ENCODE data around the gene SNRNP48. TPM values are rescaled to one million over a fixed set of nuclear protein-coding genes. Genes with fewer than 3 reads are reported as not detected.

The SNRNP48 gene
- total and polyA plus RNA-seq, 2 of the 8 experiments (the other 6 are each of a cell fraction or from before 2014, with no cell fraction given): 7.7 to 21.0 TPM

DNA sequence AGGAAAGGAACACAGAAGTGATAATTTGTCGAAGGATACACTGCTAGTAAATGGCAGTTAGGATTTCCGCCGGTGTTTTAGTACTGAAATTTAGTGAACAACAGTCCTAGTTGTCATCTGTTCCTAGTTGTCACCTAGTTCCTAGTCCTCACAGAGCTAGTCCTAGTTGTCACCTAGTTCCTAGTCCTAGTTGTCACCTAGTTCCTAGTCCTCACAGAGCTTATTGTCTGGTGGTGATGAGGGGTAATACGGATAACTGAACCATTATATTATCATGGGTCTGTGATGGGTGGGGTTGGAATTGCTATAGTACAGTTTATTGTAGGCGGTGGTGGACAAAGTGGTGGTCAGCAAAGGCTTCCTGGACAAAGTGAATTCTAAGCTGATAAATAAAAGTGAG lies 1.8 kb downstream of the SNRNP48 start:
- H4K91ac ChIP-seq (replicated peaks; ENCODE audit: insufficient read length, low read length): no peak overlapping the region
- POLR2A ChIA-PET (ENCODE audit: partially characterized antibody): interaction anchor here (0.8 to 1.3 kb wide), 3 partner anchors 9 to 207 kb away, joined by 3 to 4 read pairs (median 3); partner anchors contain the start of gene RIOK1
- no peak overlapping the region for H2AK5ac ChIP-seq (ENCODE audit: low read depth, low read length)
- H2BK120ac ChIP-seq (replicated peaks; ENCODE audit: low read depth, low read length): no peak overlapping the region
- FAIRE-seq (no peak), DNase-seq (ENCODE audit: low read depth in 1 of 2, low spot score in 2 of 2) (no peak)
- peaks cover 7% of the 10 kb centered on the region for H3K79me1 ChIP-seq (ENCODE audit: low read depth, low read length)
- H3K79me2 ChIP-seq (ENCODE audit: control insufficient read depth in 1 of 2, insufficient read depth in 2 of 2, low read length in 2 of 2): peaks cover 6 to 35% of the 10 kb centered on the region in 2 experiments
- peaks cover 5 to 33% (median 18%) of the 10 kb centered on the region in 4 experiments for H3K36me3 ChIP-seq (ENCODE audit: control insufficient read depth in 2 of 4, insufficient read depth in 4 of 4, low read length in 3 of 4)
- H2BK15ac ChIP-seq (ENCODE audit: low read length): no peak overlapping the region
- no peak overlapping the region for H3K23ac ChIP-seq (ENCODE audit: insufficient read length)
- CTCF ChIA-PET (ENCODE audit: partially characterized antibody): interaction anchor here (0.6 to 1.7 kb wide), 4 partner anchors 24 to 1434 kb away, joined by 3 to 8 read pairs (median 6); no protein-coding TSS in a partner anchor
- peaks cover 0 to 12% of the 10 kb centered on the region in 2 experiments for H4K20me1 ChIP-seq (replicated peaks in 1 of 2; ENCODE audit: control insufficient read depth in 1 of 2, insufficient read depth in 2 of 2, low read length in 2 of 2)
- WGBS, 2 experiments (ENCODE audit: extremely low coverage in 1 of 2, insufficient coverage in 1 of 2, insufficient read length in 1 of 2, insufficient replicate concordance in 2 of 2, low coverage in 1 of 2, low lambda C conversion rate in 2 of 2, missing lambda C conversion rate in 1 of 2): 89% methylated on average over 5 of the region's 5 CpGs; no CpG with 5 or more reads in 1 of the 2 experiments
- peaks cover 0 to 10% (median 2%) of the 10 kb centered on the region in 4 experiments; a peak in 2 of 7 replicates for H3K4me1 ChIP-seq (replicated peaks in 1 of 4; ENCODE audit: control insufficient read depth in 3 of 4, insufficient read depth in 4 of 4, low read length in 3 of 4)
- H2BK12ac ChIP-seq (ENCODE audit: low read depth, low read length): no peak overlapping the region
- no peaks in the 10 kb centered on the region for H3K9me3 ChIP-seq (ENCODE audit: insufficient read depth in 2 of 2, low read depth in 1 of 2, low read length in 1 of 2)
- H4K5ac ChIP-seq (ENCODE audit: insufficient read length, low read depth, low read length): no peak overlapping the region
- H3K4me2 ChIP-seq (ENCODE audit: insufficient read depth in 1 of 2, low read depth in 2 of 2, low read length in 2 of 2): peak overlapping the region; percentile 75 to 79
- no peak overlapping the region for H3K27ac ChIP-seq (ENCODE audit: low read depth, low read length)
- H3K14ac ChIP-seq (ENCODE audit: insufficient read length): no peak overlapping the region
- H3K4me3 ChIP-seq (ENCODE audit: extremely low read depth in 1 of 4, insufficient read depth in 2 of 4, low read depth in 3 of 4, low read length in 4 of 4): peak overlapping the region in 2 of 4 experiments; percentile 74 to 91; a peak in 2 of 8 replicates
- H2AFZ ChIP-seq (ENCODE audit: low read length): no peak overlapping the region
- H3K9ac ChIP-seq (replicated peaks in 1 of 4; ENCODE audit: extremely low read depth in 1 of 4, low read depth in 3 of 4, low read length in 3 of 4): no peak overlapping the region
- H2BK5ac ChIP-seq (ENCODE audit: low read depth, low read length): no peak overlapping the region
- no peak overlapping the region for H3K18ac ChIP-seq (ENCODE audit: extremely low read depth, low read length)
- H3K4ac ChIP-seq (replicated peaks; ENCODE audit: insufficient read length, low read depth, low read length): no peak overlapping the region
- no peak overlapping the region for H2BK20ac ChIP-seq (ENCODE audit: low read length)
- H3K27me3 ChIP-seq (replicated peaks in 1 of 4; ENCODE audit: control insufficient read depth in 3 of 4, extremely low read depth in 1 of 4, insufficient read depth in 3 of 4, low read length in 3 of 4): no peaks in the 10 kb centered on the region
- no peak overlapping the region for H4K8ac ChIP-seq (ENCODE audit: extremely low read depth, insufficient read depth, low read length)
- H3K56ac ChIP-seq (replicated peaks; ENCODE audit: insufficient read length, low read depth, low read length): no peak overlapping the region
- peaks cover 9% of the 10 kb centered on the region for H3K23me2 ChIP-seq (ENCODE audit: low read depth, low read length)
- no peak for TF ChIP-seq TBP (IDR thresholded peaks at IDR 0.05; ENCODE audit: low read depth, low read length)
- TF ChIP-seq CBX8 (IDR thresholded peaks at IDR 0.05; ENCODE audit: borderline replicate concordance, low read depth, low read length): no peak
- no peak for TF ChIP-seq CREB1 (IDR thresholded peaks at IDR 0.05)
- TF ChIP-seq, protein P1, sequence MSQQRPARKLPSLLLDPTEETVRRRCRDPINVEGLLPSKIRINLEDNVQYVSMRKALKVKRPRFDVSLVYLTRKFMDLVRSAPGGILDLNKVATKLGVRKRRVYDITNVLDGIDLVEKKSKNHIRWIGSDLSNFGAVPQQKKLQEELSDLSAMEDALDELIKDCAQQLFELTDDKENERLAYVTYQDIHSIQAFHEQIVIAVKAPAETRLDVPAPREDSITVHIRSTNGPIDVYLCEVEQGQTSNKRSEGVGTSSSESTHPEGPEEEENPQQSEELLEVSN (IDR thresholded peaks at IDR 0.05): no peak
- TF ChIP-seq CHD1 (IDR thresholded peaks at IDR 0.05; ENCODE audit: low read depth, low read length): no peak
- TF ChIP-seq GABPA (IDR thresholded peaks at IDR 0.05; ENCODE audit: borderline replicate concordance, insufficient read depth, low read length): no peak

Data from H1 (cell line).